IPS-18a (cell line): Measurements from ENCODE around the gene SYCP2L.
"Not testable (repeated sequence)": the region's sequence is repeated elsewhere in the genome, so short reads cannot be mapped to it uniquely, and the experiment has no call there.

Experiments
- H3K27ac ChIP-seq: one replicate; pipeline ENCODE4 v1.5.1; 2013; ENCODE audit warnings: low read length
- H3K27me3 ChIP-seq: one replicate; pipeline ENCODE4 v1.6.1; 2013; ENCODE audit warnings: mild to moderate bottlenecking, low read length; ENCODE audit not compliant: control insufficient read depth, insufficient read depth
- H3K36me3 ChIP-seq: one replicate; pipeline ENCODE4 v1.6.1; 2013; ENCODE audit warnings: low read depth, low read length; ENCODE audit not compliant: control insufficient read depth
- H3K4me1 ChIP-seq: one replicate; pipeline ENCODE4 v1.6.1; 2013; ENCODE audit warnings: low read depth, low read length; ENCODE audit not compliant: control insufficient read depth
- H3K4me3 ChIP-seq: one replicate; pipeline ENCODE4 v1.5.1; 2013; ENCODE audit warnings: low read length
- H3K9ac ChIP-seq: one replicate; pipeline ENCODE4 v1.6.1; 2013; ENCODE audit warnings: mild to moderate bottlenecking, low read length, moderate library complexity
- H3K9me3 ChIP-seq: one replicate; pipeline ENCODE4 v1.6.1; 2013; ENCODE audit warnings: low read depth, low read length; ENCODE audit not compliant: control insufficient read depth

SYCP2L gene

DNA sequence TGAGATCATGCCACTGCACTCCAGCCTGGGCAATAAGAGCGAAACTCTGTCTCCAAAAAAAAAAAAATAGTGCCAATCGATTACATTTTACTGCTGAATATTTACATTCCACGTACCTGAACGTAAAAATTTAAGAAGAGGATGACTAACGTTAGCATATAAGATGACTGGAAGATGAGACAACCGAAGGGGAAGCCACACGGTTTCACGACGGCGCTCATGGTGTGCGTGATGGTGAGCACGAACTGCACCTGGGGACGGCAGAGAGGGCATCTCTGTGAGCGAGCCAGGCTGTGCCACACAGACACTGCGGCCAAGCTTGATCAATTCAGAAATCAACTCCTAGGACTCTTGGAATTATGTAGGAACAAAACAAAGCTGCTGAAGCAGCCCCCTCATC is 102.7 kb downstream of the SYCP2L start:
- Histone ChIP-seq H3K9me3 (no peaks in the 10 kb centered on the region), H3K9ac (no peak overlapping the region), H3K27ac (no peak overlapping the region), H3K36me3 (no peaks in the 10 kb centered on the region), H3K4me3 (no peak overlapping the region), H3K4me1 (no peaks in the 10 kb centered on the region), H3K27me3 (no peaks in the 10 kb centered on the region)

DNA sequence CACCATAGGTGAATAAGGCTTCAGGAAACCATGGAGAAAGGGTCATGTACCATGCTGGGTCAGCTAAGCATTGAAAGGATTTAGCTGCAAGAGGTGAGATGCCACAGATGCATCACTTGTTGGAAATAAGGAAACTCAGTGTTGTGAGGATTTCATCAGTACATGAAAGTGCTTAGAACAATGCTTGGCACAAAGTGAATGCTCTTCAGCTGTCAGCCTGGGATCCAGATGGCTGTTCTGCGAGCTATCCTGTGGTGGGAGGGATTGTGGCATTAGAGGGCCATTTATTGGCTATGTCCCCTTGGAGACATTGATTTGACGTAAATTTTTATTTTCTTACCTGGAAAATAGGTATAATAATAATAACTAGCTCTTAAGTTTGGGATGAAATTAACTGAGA is 104.3 kb downstream of the SYCP2L start:
- Histone ChIP-seq H3K27me3 (no peaks in the 10 kb centered on the region), H3K4me1 (peaks cover 10% of the 10 kb centered on the region), H3K36me3 (no peaks in the 10 kb centered on the region), H3K9ac (no peak overlapping the region), H3K4me3 (no peak overlapping the region), H3K27ac (no peak overlapping the region), H3K9me3 (no peaks in the 10 kb centered on the region)

DNA sequence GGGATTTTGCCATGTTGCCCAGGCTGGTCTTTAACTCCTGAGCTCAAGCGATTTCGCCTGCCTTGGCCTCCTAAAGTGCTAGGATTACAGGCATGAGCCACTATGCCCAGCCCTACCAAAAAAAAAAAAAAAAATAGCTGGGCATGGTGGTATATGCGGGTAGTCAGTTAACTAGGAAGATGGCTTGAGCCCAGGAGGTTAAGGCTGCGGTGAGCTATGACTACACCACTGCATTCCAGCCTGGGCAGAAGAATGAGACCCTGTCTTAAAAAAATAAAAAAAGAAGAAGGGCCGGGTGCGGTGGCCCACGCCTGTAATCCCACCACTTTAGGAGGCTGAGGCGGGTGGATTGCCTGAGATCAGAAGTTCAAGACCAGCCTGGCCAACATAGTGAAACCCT is 107.0 kb downstream of the SYCP2L start:
- Histone ChIP-seq H3K27ac (no peak overlapping the region), H3K9ac (no peak overlapping the region), H3K9me3 (no peaks in the 10 kb centered on the region), H3K4me1 (peaks cover 15% of the 10 kb centered on the region), H3K36me3 (no peaks in the 10 kb centered on the region), H3K27me3 (no peaks in the 10 kb centered on the region), H3K4me3 (no peak overlapping the region)

DNA sequence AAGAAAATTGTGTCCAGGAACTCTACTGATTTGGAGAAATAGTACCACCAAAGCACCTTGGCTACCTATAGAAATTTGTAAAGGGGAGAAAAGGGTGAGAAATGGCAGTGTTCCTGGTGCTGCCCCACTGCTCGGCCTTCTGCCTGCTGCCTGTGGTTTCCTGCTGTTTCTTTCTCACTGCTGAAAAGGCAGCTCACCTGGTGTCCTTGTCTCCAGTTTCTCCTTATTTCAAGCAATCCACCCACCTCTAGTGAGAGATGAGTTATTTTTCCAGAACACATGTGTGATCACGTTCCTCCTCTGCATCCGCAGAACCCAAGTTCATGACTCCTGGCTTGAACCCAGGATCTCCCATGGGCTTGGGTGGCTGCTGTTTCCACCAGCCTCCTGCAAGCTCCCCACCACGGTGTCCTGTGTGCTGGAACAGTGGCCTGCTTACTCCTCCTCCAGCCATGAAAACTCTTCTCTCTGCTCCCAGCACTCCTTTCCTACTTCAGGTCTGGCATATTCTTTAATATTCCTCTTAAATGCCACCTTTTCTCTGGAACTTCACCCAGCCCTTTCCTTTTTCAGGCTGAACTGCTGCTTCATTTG is 108.4 kb downstream of the SYCP2L start:
- H3K4me1 ChIP-seq: peaks cover 15% of the 10 kb centered on the region
- no peaks in the 10 kb centered on the region for H3K27me3 ChIP-seq
- H3K4me3 ChIP-seq: no peak overlapping the region
- H3K9me3 ChIP-seq: no peaks in the 10 kb centered on the region
- no peak overlapping the region for H3K27ac ChIP-seq
- H3K36me3 ChIP-seq: no peaks in the 10 kb centered on the region
- H3K9ac ChIP-seq: no peak overlapping the region

DNA sequence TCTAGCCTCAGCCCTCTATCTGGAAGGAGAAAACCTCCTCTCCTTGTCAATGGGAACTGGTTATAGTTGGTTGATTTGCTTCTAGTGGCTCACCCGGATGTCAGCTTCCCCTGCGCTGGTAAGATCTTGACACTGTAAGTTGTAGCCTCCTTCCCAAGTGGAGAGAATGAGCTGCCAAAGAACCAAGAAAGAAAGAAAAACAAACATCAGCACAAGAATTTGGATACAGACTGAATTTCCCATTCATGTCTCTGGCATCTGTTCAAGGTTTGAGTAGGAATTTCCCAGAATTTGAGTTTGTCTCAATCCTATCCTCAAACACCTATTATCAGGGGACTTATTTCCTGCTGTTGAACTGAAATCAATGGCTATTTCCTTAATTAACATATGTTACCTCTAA is 113.1 kb downstream of the SYCP2L start:
- H3K36me3 ChIP-seq: no peaks in the 10 kb centered on the region
- H3K4me3 ChIP-seq: no peak overlapping the region
- H3K9me3 ChIP-seq: no peaks in the 10 kb centered on the region
- no peak overlapping the region for H3K27ac ChIP-seq
- H3K27me3 ChIP-seq: no peaks in the 10 kb centered on the region
- H3K9ac ChIP-seq: no peak overlapping the region
- peaks cover 12% of the 10 kb centered on the region for H3K4me1 ChIP-seq

DNA sequence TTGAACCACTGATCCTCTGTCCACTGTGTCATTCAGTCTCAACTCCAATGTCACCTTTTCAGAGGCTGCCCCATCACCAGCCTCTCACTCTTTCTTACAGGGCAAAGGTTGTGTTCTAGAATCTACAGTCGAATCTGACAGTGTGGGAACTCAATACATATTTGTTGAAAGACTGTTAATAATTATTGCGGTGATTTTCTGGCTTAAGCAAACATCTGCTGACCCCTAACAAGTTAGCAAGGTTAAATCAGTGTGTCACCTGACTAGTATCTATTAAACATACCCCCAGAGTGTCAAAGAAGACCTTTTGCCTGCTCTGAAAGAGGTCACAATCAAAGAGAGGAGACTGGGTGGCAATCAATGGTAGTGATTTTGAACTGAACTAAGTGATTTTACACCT is 115.3 kb downstream of the SYCP2L start:
- H3K27ac ChIP-seq: no peak overlapping the region
- H3K4me1 ChIP-seq: peaks cover 5% of the 10 kb centered on the region
- H3K9me3 ChIP-seq: no peaks in the 10 kb centered on the region
- H3K4me3 ChIP-seq: no peak overlapping the region
- H3K27me3 ChIP-seq: no peaks in the 10 kb centered on the region
- no peak overlapping the region for H3K9ac ChIP-seq
- no peaks in the 10 kb centered on the region for H3K36me3 ChIP-seq

DNA sequence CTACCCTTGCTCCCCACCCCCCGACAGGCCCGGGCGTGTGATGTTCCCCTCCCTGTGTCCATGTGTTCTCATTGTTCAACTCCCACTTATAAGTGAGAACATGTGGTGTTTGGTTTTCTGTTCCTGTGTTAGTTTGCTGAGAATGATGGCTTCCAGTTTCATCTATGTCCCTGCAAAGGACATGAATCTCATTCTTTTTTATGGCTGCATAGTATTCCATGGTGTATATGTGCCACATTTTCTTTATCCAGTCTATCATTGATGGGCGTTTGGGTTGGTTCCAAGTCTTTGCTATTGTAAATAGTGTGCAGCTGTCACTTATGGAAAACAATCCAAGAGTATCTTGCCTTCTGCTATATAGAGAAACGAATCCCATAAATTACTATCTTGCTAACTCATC is 116.4 kb downstream of the SYCP2L start:
- not testable (repeated sequence) for H3K9me3 ChIP-seq, H3K9ac ChIP-seq, H3K4me1 ChIP-seq, H3K27me3 ChIP-seq, H3K36me3 ChIP-seq, H3K4me3 ChIP-seq, H3K27ac ChIP-seq

DNA sequence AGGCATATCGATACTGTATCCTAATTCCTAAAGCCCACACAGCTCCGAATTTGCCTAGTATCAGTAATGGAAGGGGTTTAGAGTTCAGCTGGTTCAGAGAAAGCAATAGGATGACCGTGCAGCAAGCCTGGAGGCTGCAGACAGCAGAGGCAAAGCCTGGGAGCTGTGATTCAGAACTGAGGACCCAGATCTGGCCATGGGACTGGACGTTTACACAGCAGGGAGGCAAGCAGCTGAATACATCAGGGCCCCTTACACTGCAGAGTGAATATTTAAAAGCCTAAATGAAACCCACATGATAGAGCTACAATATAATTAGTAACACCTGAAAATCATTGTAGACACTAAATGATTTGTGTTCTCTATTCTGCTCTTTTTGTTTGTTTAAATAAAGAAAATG is 119.2 kb downstream of the SYCP2L start:
- Histone ChIP-seq H3K4me3 (no peak overlapping the region), H3K27ac (no peak overlapping the region), H3K4me1 (peaks cover 4% of the 10 kb centered on the region), H3K27me3 (no peaks in the 10 kb centered on the region), H3K9me3 (no peaks in the 10 kb centered on the region), H3K36me3 (no peaks in the 10 kb centered on the region), H3K9ac (no peak overlapping the region)

DNA sequence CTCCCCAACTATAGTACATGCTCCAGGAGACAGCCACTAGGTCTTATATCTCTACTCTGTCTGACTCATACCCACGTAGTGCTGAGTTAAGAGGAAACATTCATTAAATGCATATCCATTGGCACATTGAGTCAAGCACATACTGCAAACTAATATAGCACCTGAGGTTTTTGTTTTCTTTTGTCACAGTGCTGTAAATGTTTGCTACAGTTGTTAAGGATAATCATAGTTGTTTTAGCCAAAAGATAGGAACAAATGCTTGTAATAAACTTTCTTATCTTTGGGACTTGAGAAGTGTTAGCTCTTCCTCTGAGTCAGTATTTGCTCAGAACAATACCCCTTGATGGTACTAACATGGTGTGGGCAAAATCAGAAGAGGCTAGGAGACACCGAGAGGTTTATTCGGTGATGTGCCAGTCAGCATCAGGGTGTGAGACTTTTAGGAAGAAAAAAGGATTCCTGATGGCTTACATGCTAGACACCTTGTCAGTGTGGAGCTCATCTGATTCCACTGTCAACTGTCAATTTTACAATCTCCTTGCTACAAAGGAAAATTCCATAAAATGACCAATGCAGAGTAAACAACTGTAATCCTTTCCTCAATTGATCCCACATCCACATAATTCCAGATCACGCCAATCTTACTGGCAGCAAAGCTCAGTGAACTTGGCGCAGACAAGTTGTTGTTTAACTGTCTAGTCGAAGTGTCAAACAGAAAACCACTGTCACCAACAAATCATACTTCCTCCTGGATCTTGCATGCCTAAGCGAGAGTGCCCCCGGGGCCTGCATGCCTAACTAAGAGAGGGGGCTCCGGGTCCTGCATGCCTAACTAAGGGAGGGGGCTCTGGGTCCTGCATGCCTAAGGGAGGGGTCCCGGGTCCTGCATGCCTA is 121.1 kb downstream of the SYCP2L start:
- peaks cover 4% of the 10 kb centered on the region for H3K4me1 ChIP-seq
- H3K9ac ChIP-seq: no peak overlapping the region
- H3K4me3 ChIP-seq: no peak overlapping the region
- H3K9me3 ChIP-seq: no peaks in the 10 kb centered on the region
- no peak overlapping the region for H3K27ac ChIP-seq
- H3K36me3 ChIP-seq: no peaks in the 10 kb centered on the region
- no peaks in the 10 kb centered on the region for H3K27me3 ChIP-seq

DNA sequence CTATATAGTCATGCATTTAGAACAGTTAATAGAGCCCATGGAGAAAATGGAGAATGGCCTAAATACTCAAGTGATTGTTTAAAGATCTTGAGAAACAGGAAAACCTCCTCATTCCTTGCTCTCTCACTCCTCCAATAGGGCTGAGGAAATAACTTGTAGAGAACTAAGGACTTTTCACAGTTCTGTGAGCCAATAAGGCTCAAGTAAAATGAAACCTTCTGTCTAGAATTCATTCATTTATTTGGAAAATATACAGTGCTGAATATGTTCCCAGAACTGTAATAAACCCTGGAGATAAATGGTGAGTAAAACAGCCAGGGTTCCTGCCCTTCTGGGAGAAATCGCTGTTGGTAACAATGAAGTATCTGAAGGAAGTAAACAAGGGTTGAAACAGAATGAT is 122.0 kb downstream of the SYCP2L start:
- Histone ChIP-seq H3K27me3 (no peaks in the 10 kb centered on the region), H3K4me3 (no peak overlapping the region), H3K27ac (no peak overlapping the region), H3K9me3 (no peaks in the 10 kb centered on the region), H3K9ac (no peak overlapping the region), H3K36me3 (no peaks in the 10 kb centered on the region), H3K4me1 (peaks cover 4% of the 10 kb centered on the region)

DNA sequence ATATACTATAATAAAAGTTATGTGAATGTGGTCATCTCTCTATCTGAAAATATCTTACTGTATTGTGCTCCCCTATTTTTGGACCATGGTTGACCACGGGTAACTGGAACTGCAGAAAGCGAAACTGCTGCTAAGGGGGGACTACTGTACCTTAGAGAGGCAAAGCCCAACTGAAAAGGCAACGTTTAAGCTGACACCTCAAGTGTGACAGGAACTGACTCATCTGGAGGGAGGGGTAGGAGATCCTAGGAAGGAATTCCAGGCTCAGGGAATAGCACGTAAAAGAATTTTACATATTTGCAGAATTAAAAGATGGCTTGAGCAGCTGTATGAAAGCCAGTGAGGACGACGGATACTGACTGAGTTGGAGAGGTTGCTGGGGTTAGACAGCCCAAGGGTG is 122.5 kb downstream of the SYCP2L start:
- H3K4me3 ChIP-seq: no peak overlapping the region
- no peak overlapping the region for H3K9ac ChIP-seq
- H3K27ac ChIP-seq: no peak overlapping the region
- H3K36me3 ChIP-seq: no peaks in the 10 kb centered on the region
- no peaks in the 10 kb centered on the region for H3K9me3 ChIP-seq
- no peaks in the 10 kb centered on the region for H3K27me3 ChIP-seq
- H3K4me1 ChIP-seq: peaks cover 4% of the 10 kb centered on the region

DNA sequence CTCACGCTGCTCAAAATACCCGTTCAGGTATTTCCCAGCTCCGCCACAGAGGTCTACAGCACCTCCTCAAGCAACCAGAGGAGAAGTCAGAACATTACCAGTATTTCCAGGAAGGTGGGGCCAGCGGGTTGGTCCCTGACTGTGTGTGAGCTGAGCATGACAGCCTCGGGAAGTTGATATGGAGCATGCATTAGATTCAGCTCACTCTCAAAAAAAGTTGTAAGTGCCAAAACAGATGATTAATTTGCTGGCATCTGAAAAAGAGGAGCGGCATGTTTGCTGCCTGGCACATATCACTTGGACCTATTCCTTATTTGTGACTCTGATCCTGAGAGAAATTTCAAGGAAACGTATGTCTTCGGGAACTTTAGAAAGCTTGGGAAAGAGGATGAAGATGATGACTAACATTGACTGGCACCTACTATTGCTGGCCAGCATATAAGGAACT is 125.0 kb downstream of the SYCP2L start:
- no peak overlapping the region for H3K9ac ChIP-seq
- no peaks in the 10 kb centered on the region for H3K9me3 ChIP-seq
- H3K27me3 ChIP-seq: no peaks in the 10 kb centered on the region
- peaks cover 4% of the 10 kb centered on the region for H3K4me1 ChIP-seq
- no peak overlapping the region for H3K4me3 ChIP-seq
- no peaks in the 10 kb centered on the region for H3K36me3 ChIP-seq
- H3K27ac ChIP-seq: no peak overlapping the region
